ENCODE data around the gene KLHDC8B. TPM values are rescaled to one million over a fixed set of nuclear protein-coding genes. Genes with fewer than 3 reads are reported as not detected.

KLHDC8B gene
- total RNA-seq (27.3 TPM), polyA plus RNA-seq (80.8 TPM)

GRCh38 chr3:49171119-49171774 lies at the start of gene KLHDC8B:
TSS of gene KLHDC8B (plus strand) at chr3:49171598. CDS start at chr3:49172770, 1,172 bp downstream.
- Histone ChIP-seq H3K4me1 (ENCODE audit: insufficient read depth) (no peaks in the 10 kb centered on the region), H3K36me3 (ENCODE audit: insufficient read depth) (no peaks in the 10 kb centered on the region), H3K4me3 (ENCODE audit: low read depth, low read length) (peak within 1 kb of the TSS; percentile 66), H3K27ac (ENCODE audit: low read depth) (peak within 1 kb of the TSS; percentile 77)
- DNase-seq (ENCODE audit: extremely low spot score), result peak; percentile 75
- under 1% methylated on average over 57 of the region's 57 CpGs for WGBS

DNA sequence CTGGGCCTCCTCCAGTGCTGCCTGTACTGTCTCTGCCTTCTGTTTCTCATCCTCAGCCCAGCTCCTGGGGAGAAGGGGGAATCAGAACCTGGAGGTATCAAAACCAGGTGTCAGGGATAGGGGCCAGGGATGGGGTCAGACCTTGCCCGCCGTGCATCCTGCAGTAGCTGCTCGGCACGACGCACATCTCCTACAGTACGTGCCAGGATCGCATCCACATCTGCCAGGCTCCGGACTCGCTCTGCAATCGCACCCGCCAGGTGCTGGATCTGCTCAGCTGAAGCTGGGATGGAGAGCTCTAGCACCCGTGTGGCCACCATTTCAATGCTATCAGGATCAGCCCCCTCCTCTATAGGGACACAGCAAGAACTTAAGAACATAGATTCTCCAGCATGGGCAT lies 49.4 kb upstream of the KLHDC8B start:
- peaks cover 2% of the 10 kb centered on the region for H3K36me3 ChIP-seq (ENCODE audit: insufficient read depth)
- DNase-seq (ENCODE audit: extremely low spot score), result no peak

DNA sequence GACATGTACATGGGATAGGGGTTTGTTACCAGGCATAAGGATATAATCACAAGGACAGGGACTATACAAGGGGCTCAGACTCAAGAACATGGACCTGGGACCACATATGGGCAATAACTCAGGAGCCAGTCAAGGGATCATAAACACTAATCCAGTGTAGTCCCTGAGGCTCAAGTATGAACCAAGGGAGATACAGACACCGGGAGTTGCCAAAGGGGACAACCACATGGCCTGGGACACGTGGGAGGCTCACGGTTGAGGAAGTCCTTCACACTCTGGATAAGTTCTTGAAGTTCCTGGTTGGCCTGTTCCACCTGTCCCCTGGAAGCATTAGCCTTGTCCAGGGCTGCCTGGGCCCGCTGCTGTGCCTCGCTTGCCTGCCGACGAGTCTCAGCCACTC lies 48.9 kb upstream of the KLHDC8B start:
- Histone ChIP-seq H3K36me3 (ENCODE audit: insufficient read depth) (peaks cover 2% of the 10 kb centered on the region), H3K27ac (ENCODE audit: low read depth) (no peak overlapping the region), H3K4me1 (ENCODE audit: insufficient read depth) (no peaks in the 10 kb centered on the region), H3K4me3 (ENCODE audit: low read depth, low read length) (no peak overlapping the region)
- 89% methylated on average over 7 of the region's 7 CpGs for WGBS
- DNase-seq (ENCODE audit: extremely low spot score), result no peak

More for the DNA sequence above, 49.4 kb upstream of the KLHDC8B start:
- no peak overlapping the region for H3K4me3 ChIP-seq (ENCODE audit: low read depth, low read length)
- whole genome bisulfite sequencing, result 91% methylated on average over 12 of the region's 12 CpGs
- no peak overlapping the region for H3K27ac ChIP-seq (ENCODE audit: low read depth)
- H3K4me1 ChIP-seq (ENCODE audit: insufficient read depth), result no peaks in the 10 kb centered on the region

GRCh38 chr3:49122886-49123545 lies 48.4 kb upstream of the KLHDC8B start:
- H3K27ac ChIP-seq (ENCODE audit: low read depth), result no peak overlapping the region
- no peaks in the 10 kb centered on the region for H3K4me1 ChIP-seq (ENCODE audit: insufficient read depth)
- H3K4me3 ChIP-seq (ENCODE audit: low read depth, low read length), result no peak overlapping the region
- H3K36me3 ChIP-seq (ENCODE audit: insufficient read depth), result peaks cover 2% of the 10 kb centered on the region
- DNase-seq (ENCODE audit: extremely low spot score), result no peak
- 92% methylated on average over 17 of the region's 17 CpGs for WGBS

DNA sequence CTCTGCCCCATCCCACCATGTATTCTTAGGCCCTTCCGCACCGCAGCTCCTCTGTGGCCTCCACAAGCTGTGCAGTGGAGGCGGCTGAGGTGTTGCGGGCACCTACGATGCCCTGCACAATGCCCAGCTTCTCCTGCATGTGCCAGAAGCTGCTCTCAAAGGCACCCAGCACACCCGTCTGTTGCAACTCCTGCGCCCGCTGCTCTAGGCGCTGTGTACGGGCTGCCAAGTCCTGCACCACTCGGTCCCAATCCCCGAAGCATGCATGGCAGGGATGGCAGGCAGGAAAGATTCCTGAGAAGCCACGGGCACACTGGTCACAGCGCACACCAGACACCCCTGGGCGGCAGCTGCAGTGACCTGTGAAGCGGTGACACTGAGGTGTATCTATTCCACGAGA lies 47.7 kb upstream of the KLHDC8B start:
- 94% methylated on average over 17 of the region's 17 CpGs for WGBS

DNA sequence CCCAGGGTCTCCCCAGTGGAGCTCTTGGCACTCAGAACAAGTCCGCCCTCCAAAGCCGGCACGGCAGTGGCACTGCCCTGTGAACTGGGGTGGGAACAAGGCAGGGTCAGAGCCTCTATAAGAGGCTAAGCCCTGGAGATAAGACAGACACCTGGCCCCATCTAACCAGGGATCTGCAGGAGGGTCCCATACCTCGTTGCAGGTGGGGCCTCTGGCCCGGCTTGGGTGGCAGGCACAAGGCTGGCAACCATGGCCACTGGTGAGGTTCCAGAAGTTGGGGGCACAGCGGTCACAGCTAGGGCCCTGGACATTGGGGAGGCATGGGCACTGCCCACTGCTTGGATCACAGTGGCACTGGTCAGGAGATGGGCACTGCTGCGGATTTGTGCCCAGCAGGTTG lies 47.2 kb upstream of the KLHDC8B start:
- H3K4me3 ChIP-seq (ENCODE audit: low read depth, low read length), result no peak overlapping the region
- H3K36me3 ChIP-seq (ENCODE audit: insufficient read depth), result peaks cover 2% of the 10 kb centered on the region
- 88% methylated on average over 7 of the region's 7 CpGs for WGBS
- no peak for DNase-seq (ENCODE audit: extremely low spot score)
- no peaks in the 10 kb centered on the region for H3K4me1 ChIP-seq (ENCODE audit: insufficient read depth)
- H3K27ac ChIP-seq (ENCODE audit: low read depth), result no peak overlapping the region

More for the DNA sequence above, 47.7 kb upstream of the KLHDC8B start:
- no peak for DNase-seq (ENCODE audit: extremely low spot score)
- Histone ChIP-seq H3K4me3 (ENCODE audit: low read depth, low read length) (no peak overlapping the region), H3K36me3 (ENCODE audit: insufficient read depth) (peaks cover 2% of the 10 kb centered on the region), H3K27ac (ENCODE audit: low read depth) (no peak overlapping the region), H3K4me1 (ENCODE audit: insufficient read depth) (no peaks in the 10 kb centered on the region)

DNA sequence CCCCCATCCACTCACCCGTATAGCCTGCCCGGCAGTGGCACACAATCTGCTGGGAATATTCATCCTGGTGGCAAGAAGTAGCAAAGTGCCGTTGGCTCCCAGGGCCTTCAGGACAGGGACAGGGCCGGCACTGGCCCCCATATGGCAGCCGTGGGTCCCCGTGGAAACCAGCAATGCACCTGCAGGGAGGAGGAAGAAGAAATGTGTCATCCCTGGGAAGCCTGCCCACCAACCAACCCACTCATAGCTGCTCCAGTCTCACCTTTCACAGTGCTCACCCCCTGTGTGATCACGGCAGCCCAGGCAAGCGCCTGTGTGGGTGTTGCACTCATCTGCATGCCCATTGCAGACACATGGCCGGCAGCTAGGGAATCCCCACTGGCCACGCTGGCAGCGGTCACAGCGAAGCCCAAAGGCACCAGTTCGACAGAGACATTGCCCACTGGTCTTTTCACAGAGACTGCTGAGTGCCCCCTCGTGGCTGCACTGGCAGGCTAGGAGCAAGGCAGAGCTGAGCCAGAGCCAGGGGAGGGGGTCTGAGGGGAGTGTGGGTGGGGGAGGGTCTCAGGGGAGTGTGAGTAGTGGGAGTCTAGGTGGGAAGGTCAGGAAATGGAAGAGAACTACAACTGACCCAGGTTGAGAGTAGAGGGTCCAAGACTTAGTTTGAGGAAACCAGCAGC lies 46.3 kb upstream of the KLHDC8B start:
- peaks cover 2% of the 10 kb centered on the region for H3K36me3 ChIP-seq (ENCODE audit: insufficient read depth)

GRCh38 chr3:49131040-49131439 lies 40.4 kb upstream of the KLHDC8B start:
- DNase-seq (ENCODE audit: extremely low spot score), result no peak
- Histone ChIP-seq H3K36me3 (ENCODE audit: insufficient read depth) (no peaks in the 10 kb centered on the region), H3K27ac (ENCODE audit: low read depth) (no peak overlapping the region), H3K4me1 (ENCODE audit: insufficient read depth) (no peaks in the 10 kb centered on the region), H3K4me3 (ENCODE audit: low read depth, low read length) (no peak overlapping the region)
- 75% methylated on average over 12 of the region's 12 CpGs for WGBS

More for the DNA sequence above, 46.3 kb upstream of the KLHDC8B start:
- no peak for DNase-seq (ENCODE audit: extremely low spot score)
- 80% methylated on average over 14 of the region's 14 CpGs for WGBS
- Histone ChIP-seq H3K4me3 (ENCODE audit: low read depth, low read length) (no peak overlapping the region), H3K27ac (ENCODE audit: low read depth) (no peak overlapping the region), H3K4me1 (ENCODE audit: insufficient read depth) (no peaks in the 10 kb centered on the region)

- H3K4me3 ChIP-seq (ENCODE audit: low read depth, low read length), result peak overlapping the region; percentile 52
- H3K27ac ChIP-seq (ENCODE audit: low read depth), result no peak overlapping the region
- no peaks in the 10 kb centered on the region for H3K36me3 ChIP-seq (ENCODE audit: insufficient read depth)
- DNase-seq (ENCODE audit: extremely low spot score), result no peak
- 85% methylated on average over 6 of the region's 6 CpGs for WGBS
- no peaks in the 10 kb centered on the region for H3K4me1 ChIP-seq (ENCODE audit: insufficient read depth)
These were observed 39.8 kb upstream of the KLHDC8B start for GRCh38 chr3:49131576-49131975.

- no peak overlapping the region for H3K27ac ChIP-seq (ENCODE audit: low read depth)
- peak overlapping the region; percentile 52 for H3K4me3 ChIP-seq (ENCODE audit: low read depth, low read length)
- WGBS, result 37% methylated on average over 9 of the region's 9 CpGs
- DNase-seq (ENCODE audit: extremely low spot score), result no peak
- no peaks in the 10 kb centered on the region for H3K4me1 ChIP-seq (ENCODE audit: insufficient read depth)
- H3K36me3 ChIP-seq (ENCODE audit: insufficient read depth), result no peaks in the 10 kb centered on the region
These were observed 39.3 kb upstream of the KLHDC8B start for GRCh38 chr3:49132073-49132436.

GRCh38 chr3:49132437-49133225 lies 38.8 kb upstream of the KLHDC8B start, which contains the start of gene LAMB2:
TSS of gene LAMB2 (minus strand) at chr3:49133050. CDS start at chr3:49132867, 183 bp downstream.
- H3K4me3 ChIP-seq (ENCODE audit: low read depth, low read length), result peak within 1 kb of the TSS; percentile 52
- no peaks in the 10 kb centered on the region for H3K4me1 ChIP-seq (ENCODE audit: insufficient read depth)
- H3K36me3 ChIP-seq (ENCODE audit: insufficient read depth), result no peaks in the 10 kb centered on the region
- H3K27ac ChIP-seq (ENCODE audit: low read depth), result peak within 1 kb of the TSS; percentile 86
- whole genome bisulfite sequencing, result 5% methylated on average over 28 of the region's 28 CpGs
- DNase-seq (ENCODE audit: extremely low spot score), result peak; percentile 45

GRCh38 chr3:49133226-49133951 lies 38.0 kb upstream of the KLHDC8B start:
- H3K36me3 ChIP-seq (ENCODE audit: insufficient read depth), result no peaks in the 10 kb centered on the region
- H3K27ac ChIP-seq (ENCODE audit: low read depth), result peak overlapping the region; percentile 86
- peak; percentile 78 for DNase-seq (ENCODE audit: extremely low spot score)
- peak overlapping the region; percentile 52 for H3K4me3 ChIP-seq (ENCODE audit: low read depth, low read length)
- 4% methylated on average over 30 of the region's 30 CpGs for WGBS
- H3K4me1 ChIP-seq (ENCODE audit: insufficient read depth), result no peaks in the 10 kb centered on the region

Measured in urinary bladder (tissue), 4 donors.